IPS-NIHi7 (cell line): ENCODE data around the gene ARAP2.

Experiments used
- DNase-seq: peaks from one replicate; pipeline ENCODE4 v3.0.0; 2012; ENCODE audit warnings: mixed read lengths; ENCODE audit errors: extremely low spot score

The ARAP2 gene

GRCh38 chr4:36115312-36115711, 129.0 kb downstream of the ARAP2 start:
- no peak for DNase-seq

GRCh38 chr4:36111172-36111571, 133.1 kb downstream of the ARAP2 start:
- DNase-seq: no peak

- no peak for DNase-seq
Measured at GRCh38 chr4:36099509-36099908, 144.8 kb downstream of the ARAP2 start.

- DNase-seq: no peak
Measured at GRCh38 chr4:36094995-36095394, 149.3 kb downstream of the ARAP2 start.

- DNase-seq: no peak
Measured at GRCh38 chr4:36091997-36092396, 152.3 kb downstream of the ARAP2 start.

- DNase-seq: no peak
Measured at GRCh38 chr4:36088542-36088941, 155.8 kb downstream of the ARAP2 start.

GRCh38 chr4:36086261-36086786, 158.0 kb downstream of the ARAP2 start:
- no peak for DNase-seq

GRCh38 chr4:36082817-36083216, 161.5 kb downstream of the ARAP2 start:
- DNase-seq: no peak

- DNase-seq: no peak
Measured at GRCh38 chr4:36081185-36081584, 163.1 kb downstream of the ARAP2 start.

- no peak for DNase-seq
Measured at GRCh38 chr4:36079666-36080065, 164.6 kb downstream of the ARAP2 start.

- no peak for DNase-seq
Measured at GRCh38 chr4:36078319-36078718, 166.0 kb downstream of the ARAP2 start.

- DNase-seq: no peak
Measured at GRCh38 chr4:36072529-36072928, 171.8 kb downstream of the ARAP2 start.

GRCh38 chr4:36067116-36067515, 177.2 kb downstream of the ARAP2 start:
- DNase-seq: no peak

- no peak for DNase-seq
Measured at GRCh38 chr4:36065274-36065871, 178.9 kb downstream of the ARAP2 start.

- DNase-seq: no peak
Measured at GRCh38 chr4:36064117-36064516, 180.2 kb downstream of the ARAP2 start.

- no peak for DNase-seq
Measured at GRCh38 chr4:36056136-36056535, 188.2 kb downstream of the ARAP2 start.

- no peak for DNase-seq
Measured at GRCh38 chr4:36054694-36055422, 189.5 kb downstream of the ARAP2 start.

GRCh38 chr4:36053930-36054329, 190.4 kb downstream of the ARAP2 start:
- DNase-seq: no peak

GRCh38 chr4:36051634-36052033, 192.7 kb downstream of the ARAP2 start:
- DNase-seq: no peak

GRCh38 chr4:36046026-36046425, 198.3 kb downstream of the ARAP2 start:
- no peak for DNase-seq

- no peak for DNase-seq
Measured at GRCh38 chr4:36043901-36044300, 200.4 kb downstream of the ARAP2 start.

GRCh38 chr4:36043241-36043640, 201.1 kb downstream of the ARAP2 start:
- no peak for DNase-seq
